Coronary artery (tissue), 2 donors: Measurements from ENCODE around the gene SLC6A9.

Experiments
- DNase-seq: peaks from one replicate; pipeline ENCODE4 v3.0.0-alpha.2; 2017; ENCODE audit warnings: low spot score
- H3K27ac ChIP-seq, 2 donors: fragments of 200-600 bp; sonication (generic); one replicate each; pipeline ENCODE4 v1.5.1; 2016 to 2019
- H3K4me3 ChIP-seq: fragments of 200-600 bp; sonication (generic); 2 replicates; pipeline ENCODE4 v1.5.1; 2016; ENCODE audit warnings: mild to moderate bottlenecking, moderate library complexity
- CTCF ChIP-seq: fragments of 200-600 bp; sonication (generic); IDR thresholded peaks from one replicate; pipeline ENCODE4 v1.5.1; 2019; ENCODE audit warnings: antibody characterized with exemption

SLC6A9 gene

GRCh38 chr1:44031252-44032169, at the start of gene SLC6A9:
SLC6A9 (minus strand) TSS chr1:44031462; CDS start chr1:44024277, 7,185 bp downstream.
- H3K4me3 ChIP-seq: peak within 1 kb of the TSS; percentile 86
- H3K27ac ChIP-seq: peak within 1 kb of the TSS; percentile 86 to 93
- no peak for TF ChIP-seq CTCF
- DNase-seq: peak; percentile 81

GRCh38 chr1:44079566-44079965, 48.3 kb upstream of the SLC6A9 start:
- Histone ChIP-seq H3K27ac (no peak overlapping the region), H3K4me3 (no peak overlapping the region)
- no peak for TF ChIP-seq CTCF
- DNase-seq: no peak

- Histone ChIP-seq H3K27ac (no peak overlapping the region), H3K4me3 (no peak overlapping the region)
- DNase-seq: no peak
- no peak for TF ChIP-seq CTCF
Observed at GRCh38 chr1:44078104-44078503, 46.8 kb upstream of the SLC6A9 start.

GRCh38 chr1:44077421-44077820, 46.2 kb upstream of the SLC6A9 start:
- Histone ChIP-seq H3K4me3 (no peak overlapping the region), H3K27ac (no peak overlapping the region)
- no peak for DNase-seq
- no peak for TF ChIP-seq CTCF

GRCh38 chr1:44076066-44076465, 44.8 kb upstream of the SLC6A9 start:
- Histone ChIP-seq H3K4me3 (no peak overlapping the region), H3K27ac (no peak overlapping the region)
- DNase-seq: no peak
- TF ChIP-seq CTCF: no peak

- no peak for TF ChIP-seq CTCF
- Histone ChIP-seq H3K27ac (no peak overlapping the region), H3K4me3 (no peak overlapping the region)
- no peak for DNase-seq
Observed at GRCh38 chr1:44074415-44074814, 43.2 kb upstream of the SLC6A9 start.

- Histone ChIP-seq H3K27ac (no peak overlapping the region), H3K4me3 (no peak overlapping the region)
- DNase-seq: no peak
- TF ChIP-seq CTCF: no peak
Observed at GRCh38 chr1:44073528-44073927, 42.3 kb upstream of the SLC6A9 start.
